Forelimb muscle (tissue), 1 donor: ENCODE data around the gene LMO7. TPM values are rescaled to one million over a fixed set of nuclear protein-coding genes. Genes with fewer than 3 reads are reported as not detected.

Experiments
- DNase-seq: peaks from one replicate; pipeline ENCODE4 v3.0.0-alpha.2; 2013; ENCODE audit warnings: low read depth
- polyA plus RNA-seq: library from polyadenylated mRNA; unstranded; fragments of 120-200 nt; gene quantifications from one replicate; pipeline ENCODE4 v1.2.1, GENCODE V29; 2013; ENCODE audit not compliant: insufficient read length

The LMO7 gene
- polyA plus RNA-seq, 1 donor = 159 TPM

DNA sequence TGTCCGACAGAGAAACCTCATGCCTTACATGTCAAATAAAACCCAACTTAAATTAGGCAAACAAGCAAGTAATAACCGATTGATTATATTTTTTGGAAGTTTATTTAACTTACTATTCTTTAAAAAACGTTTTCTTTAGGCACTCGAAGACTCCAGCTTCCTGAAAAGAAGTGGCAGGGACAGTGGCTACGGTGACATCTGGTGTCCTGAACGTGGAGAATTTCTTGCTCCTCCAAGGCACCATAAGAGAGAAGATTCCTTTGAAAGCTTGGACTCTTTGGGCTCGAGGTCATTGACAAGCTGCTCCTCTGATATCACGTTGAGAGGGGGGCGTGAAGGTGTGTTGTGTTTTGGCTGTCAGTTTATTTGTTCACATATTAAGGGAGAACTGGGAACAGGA lies 164.4 kb downstream of the LMO7 start:
- no peak for DNase-seq

DNA sequence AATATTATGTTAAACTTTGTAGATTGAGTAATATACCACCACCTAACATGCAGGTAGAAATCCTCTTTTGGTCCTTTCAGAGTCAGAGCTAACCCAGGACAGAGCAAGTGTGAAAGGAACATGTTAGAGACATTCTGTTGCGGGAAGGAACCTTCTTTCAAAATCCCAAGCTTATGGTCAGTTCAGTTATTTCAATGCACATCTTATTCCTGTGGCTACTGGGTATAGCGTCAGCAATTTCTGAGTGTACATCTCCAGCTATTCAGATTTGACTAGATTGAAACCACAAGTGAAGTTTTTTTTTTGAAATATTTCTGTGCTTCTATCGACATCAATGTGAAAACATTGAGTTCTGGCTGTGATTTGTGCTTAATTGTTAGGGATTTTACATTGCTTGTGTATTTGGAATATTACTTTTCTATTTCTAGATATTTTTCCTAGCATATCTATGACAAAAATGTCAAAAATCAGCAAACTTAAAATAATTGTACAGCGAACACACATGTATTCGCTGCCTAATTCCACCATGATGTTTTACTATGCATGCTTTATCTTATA lies 165.3 kb downstream of the LMO7 start:
- no peak for DNase-seq

DNA sequence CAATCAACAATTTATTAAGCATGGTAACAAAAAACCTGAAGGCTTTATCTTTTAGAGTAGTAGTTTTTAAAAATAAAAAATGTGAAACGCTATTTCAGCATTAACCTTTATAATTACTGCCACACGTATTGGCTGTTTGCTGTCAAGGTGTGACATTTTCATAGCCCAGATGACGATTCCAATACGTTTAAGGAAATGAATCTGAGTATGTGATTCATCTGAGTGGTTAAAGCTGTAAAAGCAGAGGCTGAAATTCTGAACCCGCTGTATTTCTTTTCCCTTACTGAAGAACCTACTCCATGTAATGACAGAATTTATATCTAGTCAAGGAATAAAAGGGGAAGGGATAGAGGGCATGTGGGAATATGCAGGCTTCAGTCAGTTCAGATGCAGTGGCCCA lies 166.0 kb downstream of the LMO7 start:
- DNase-seq = no peak

DNA sequence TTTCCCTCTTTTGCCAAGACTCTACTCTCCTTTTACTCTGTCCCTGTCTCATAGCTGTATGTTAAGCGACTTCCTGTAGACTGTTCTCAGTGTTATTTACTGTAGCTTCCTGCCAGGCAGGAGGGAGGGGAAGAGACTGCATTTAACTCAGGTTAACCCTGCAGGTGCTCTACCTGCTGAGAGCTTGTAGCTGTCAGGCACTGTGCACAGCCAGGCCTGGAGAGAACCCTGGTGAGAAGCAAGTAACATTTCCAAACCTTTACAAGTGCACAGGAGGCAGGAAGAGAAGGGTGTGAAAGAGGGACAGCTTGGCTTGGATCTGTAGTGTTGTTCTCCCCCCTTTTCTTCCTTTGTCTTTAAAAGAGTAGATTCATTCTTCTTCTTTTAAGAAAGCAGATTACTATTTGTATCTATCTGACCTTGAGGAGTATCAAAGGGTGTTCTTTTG lies 167.1 kb downstream of the LMO7 start:
- no peak for DNase-seq

DNA sequence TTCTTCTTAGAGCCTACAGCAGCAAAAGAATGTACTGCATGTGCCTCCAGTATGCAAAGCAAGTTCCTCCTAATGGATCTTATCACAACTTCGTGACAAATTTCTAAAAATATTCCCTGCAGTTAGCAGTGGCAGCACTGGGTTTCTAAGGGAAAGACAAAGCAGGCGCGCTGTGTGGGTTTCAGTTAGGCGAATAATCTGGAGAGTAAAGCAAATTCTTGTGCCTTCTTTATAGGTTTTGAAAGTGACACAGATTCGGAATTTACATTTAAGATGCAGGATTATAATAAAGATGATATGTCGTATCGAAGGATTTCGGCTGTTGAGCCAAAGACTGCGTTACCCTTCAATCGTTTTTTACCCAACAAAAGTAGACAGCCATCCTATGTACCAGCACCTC lies 167.9 kb downstream of the LMO7 start:
- no peak for DNase-seq

DNA sequence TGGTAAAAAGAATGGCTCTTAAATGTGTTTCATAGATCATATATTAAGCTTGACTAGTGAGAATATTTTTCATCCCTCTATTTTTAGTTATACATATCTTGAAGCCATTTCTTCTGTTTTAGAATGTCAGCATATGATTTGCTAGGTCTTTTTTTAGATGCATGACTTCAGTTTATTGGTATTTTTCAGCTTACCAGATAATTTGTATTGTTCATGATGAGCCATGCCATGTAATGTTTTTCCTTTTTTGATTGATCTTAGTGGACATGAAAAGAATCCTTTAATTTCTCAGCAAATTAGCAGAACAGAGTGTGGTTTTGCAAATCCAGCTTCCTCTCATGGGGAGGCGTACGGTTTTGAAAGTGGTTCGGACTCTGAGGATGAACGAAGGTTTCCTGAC lies 168.5 kb downstream of the LMO7 start:
- DNase-seq = no peak

DNA sequence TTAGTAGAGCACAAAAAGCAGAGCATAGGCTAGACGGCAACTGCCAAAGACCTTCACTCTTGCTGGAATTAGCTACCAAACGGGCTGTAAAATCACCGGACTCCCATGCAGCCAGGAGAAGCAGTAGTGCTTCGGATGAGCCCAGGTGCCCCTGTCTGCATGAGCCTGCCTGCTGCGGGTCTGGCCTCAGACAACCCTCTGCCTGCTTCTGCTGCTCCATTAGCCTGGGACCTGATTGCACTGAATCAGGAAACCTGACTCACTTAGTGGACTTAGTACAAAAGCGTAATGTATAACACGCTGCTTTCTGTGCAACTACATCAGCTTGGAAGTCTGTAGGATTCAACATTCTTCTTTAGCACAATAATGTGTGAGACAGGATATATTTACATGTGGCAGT lies 170.0 kb downstream of the LMO7 start:
- no peak for DNase-seq

DNA sequence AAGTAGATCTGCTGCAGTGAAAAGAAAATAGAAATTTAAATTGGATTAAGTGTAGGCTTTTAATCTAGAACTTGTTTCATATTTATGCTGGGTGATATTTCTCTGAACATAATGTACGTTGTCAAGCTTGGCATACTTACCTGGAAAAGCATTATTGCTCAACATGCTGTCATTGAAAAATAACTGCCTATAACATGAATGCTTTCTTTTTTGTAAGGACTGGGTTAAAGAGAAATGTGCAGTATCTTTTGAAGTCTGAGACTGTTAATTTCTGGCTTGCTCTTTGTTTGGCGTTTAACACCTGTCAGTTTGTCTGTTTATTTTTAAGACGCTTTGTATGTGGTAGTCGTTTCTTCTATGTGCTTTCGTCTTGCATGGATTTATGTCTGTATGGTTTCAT lies 175.2 kb downstream of the LMO7 start:
- no peak for DNase-seq

DNA sequence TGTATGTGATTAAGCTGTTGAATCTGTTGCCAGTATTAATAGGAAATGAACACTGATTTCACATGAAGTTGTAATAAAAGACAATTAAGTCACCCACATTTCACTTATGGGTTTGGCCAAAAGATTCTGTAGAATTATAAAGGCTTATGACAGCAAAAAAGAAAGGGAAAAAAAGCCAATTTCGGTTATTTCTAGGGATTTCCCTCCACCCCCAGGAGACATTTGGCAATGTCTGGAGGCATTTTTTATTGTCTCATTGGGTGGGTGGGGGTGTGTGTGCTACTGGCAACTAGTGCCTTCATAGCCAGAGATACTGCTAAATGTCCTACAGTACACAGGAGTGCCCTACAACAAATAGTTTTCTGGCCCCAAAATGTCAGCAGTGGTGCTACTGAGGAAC lies 175.7 kb downstream of the LMO7 start:
- no peak for DNase-seq

DNA sequence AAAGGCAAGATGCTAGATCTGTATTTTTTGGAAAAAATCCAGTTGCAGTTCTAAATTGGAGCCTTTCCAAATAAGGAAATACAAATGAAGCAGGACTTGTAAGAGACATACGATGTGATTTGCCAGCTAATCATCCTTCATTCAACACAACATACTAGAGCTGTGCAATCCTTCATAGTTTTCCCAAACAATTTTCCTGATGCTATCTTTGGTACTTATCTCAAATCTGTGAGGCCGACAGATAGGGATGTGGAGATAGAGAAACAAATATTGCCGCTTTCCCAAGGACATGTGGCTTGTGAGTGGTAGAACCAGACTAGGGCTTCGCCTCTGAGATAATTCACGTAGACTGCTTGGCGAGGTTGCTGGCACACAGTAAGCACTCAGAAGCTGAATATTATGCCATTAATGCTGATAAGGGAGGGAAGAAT lies 176.6 kb downstream of the LMO7 start:
- DNase-seq = no peak

DNA sequence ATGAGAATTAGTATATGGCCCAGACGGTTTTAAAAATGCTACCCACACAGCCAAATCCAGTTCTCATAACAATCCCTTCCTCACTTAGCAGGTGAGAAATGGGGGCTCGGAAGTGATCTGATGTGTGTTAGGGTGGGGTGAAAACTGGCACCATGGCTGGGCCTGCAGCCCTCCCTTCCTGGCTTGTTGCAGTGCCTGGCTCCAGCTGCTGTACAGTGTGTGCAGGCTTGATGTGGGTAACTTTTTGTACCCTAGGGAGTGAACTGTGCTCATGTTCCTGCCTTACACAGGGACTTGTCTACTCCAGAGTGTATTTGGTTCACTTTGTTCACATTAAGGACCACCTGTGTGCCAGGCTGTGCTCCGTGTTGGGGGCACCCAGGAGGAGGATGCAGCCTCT lies 177.2 kb downstream of the LMO7 start:
- DNase-seq = no peak

DNA sequence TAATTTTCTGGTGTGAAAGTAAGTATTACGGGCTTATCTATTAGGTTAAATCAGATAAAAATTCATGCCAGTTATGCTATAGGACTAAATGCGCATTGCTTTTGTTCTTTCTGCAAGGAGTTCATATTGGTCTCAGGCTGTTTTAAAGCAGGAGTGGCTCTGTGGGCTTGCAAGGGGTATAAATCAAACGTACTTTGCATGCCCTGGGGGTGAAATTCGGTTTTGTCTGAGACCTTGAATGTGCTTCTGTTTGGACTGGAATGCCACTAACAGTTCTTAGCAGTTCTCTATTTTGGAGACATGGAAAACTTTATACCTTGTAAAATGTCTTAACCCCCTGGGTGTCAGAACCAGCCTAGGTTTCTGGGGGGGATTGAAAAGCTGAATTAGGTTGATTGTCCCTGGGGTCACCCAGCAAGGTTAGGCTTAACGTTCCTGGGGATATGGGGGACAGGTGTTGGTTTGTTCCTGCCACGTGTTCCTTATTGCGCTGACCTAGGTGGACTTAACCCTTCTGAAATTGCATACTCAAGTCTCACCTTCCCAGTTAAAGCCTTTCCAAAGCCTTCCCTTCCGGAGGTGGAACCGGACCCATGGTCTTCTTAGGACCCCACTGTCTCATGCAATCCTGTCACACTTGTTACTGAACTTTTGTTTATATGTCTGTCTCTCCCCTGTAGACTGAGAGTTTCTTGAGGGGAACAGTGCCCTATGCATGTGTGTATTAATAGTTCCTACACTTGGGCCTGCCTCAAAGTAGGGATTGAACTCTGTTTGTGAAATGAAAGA lies 182.2 kb downstream of the LMO7 start:
- DNase-seq = no peak

DNA sequence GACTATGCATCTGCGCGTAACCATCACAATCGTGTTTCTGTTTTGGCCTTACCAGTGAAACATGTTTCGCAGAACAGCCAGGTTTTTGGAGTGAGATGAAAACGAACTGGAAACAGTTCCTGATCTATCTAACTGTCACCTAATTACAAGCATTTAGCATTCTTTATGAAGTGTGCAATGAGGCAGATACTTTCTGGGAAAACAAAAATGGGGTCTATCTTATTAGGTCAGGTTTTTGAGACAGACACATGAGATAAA lies 182.8 kb downstream of the LMO7 start:
- no peak for DNase-seq

DNA sequence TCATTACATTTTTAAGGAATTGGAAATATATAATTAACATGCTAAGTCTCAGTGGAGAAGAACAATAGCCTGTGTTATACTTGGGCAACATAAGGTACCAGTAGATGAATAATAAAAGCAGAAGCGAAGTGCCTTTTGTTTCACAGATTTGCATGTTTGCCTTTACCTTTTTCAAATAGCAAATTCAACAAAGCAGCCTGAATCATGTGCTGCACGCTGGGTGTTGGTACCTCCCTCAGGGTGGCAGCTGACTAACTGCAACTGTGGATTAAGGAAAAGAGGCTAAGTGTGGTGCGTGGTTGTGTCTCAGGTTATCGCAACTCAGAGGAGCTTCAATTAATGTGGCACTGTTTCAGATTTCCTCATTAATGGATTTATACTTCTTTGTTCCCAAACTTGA lies 189.0 kb downstream of the LMO7 start:
- DNase-seq = no peak

DNA sequence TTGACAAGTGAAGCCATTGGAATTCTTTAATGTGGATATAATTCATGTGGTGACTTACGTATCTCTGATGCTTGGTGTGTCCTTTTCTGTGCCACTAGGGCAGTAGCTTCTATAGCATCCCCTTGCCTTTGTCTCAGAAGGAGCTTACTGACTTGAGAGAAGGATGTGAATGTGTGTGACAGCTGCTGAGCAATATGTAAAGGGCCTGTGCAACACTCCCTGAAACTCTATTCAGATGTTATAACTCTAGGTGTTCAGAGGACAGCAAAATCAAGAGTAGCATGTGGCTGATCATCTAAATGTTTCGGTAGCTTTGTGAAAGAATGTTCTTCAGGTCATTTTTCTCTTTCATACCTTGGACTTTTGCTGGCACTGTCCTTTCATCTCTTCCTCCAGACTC lies 189.5 kb downstream of the LMO7 start:
- no peak for DNase-seq

DNA sequence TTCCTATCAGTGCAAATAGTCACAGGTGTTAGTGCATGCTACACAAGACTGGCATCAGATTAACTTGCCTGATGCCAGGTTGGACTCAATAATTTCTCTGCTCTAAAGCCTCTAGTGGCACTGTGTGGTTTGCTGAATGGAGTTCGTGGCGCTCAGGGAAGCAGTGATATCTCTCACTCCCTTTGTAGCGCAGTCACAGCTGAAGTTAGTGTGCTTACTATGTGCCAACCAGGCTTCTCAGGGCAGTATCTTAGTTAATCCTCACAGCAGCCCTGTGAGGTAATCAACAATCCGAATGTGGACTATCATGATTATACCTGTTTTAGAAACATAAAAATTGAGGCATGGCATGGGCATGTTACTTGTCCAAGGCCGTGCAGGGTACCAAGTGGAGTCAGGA lies 190.3 kb downstream of the LMO7 start:
- no peak for DNase-seq

DNA sequence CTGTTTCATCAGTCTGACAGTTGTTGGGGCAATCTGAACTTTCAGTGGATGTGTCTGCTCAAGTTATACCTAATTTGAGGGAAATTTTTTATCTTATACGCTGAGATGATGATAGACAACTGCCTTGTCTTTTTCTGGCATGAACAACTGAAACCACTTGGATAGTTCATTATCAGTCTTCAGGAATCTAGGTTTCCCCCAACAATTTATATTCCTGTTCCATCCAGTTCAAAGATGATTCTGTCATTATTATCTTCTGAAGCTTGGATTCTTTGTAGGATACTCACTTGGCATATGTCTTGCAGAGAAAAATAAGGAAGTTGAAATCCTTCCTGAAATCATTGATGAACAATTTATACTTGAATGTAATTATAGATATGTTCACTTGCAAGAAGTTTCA lies 193.7 kb downstream of the LMO7 start:
- DNase-seq = no peak

DNA sequence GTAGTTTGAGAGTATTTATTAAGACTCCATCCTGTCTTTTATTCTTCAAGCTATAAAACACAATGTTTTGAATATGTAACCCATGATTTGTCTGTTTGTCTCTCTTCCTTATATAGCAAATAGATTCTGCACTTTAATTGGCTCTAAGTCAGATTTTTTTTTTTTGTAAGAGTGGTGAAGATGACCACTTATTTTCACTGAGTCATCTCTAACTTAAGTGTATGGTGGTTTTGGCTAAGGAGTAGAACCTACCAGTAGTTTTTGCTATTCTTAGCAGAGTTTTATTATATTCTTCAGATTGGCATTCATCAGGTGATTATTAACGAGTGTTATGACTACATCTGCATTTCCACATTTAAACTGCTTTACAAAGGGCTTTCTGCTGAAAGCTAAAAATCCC lies 194.7 kb downstream of the LMO7 start:
- no peak for DNase-seq

DNA sequence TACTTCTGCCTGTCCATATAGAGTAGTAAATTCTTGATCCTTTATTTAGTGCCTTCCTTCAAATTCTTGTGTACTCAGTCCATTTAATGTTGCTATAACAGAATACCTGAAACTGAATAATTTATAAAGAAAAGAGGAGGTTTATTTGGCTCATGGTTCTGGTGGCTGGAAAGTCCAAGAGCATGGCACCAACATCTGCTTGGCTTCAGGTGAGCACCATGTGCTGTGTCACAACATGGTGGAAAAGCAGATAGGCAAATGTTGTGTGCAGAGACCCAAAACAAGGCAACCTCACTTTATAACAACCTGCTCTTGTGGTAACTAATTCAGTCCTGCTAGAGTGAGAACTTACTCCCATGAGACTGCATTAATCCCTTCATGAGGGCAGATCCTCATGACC lies 195.3 kb downstream of the LMO7 start:
- DNase-seq = no peak

DNA sequence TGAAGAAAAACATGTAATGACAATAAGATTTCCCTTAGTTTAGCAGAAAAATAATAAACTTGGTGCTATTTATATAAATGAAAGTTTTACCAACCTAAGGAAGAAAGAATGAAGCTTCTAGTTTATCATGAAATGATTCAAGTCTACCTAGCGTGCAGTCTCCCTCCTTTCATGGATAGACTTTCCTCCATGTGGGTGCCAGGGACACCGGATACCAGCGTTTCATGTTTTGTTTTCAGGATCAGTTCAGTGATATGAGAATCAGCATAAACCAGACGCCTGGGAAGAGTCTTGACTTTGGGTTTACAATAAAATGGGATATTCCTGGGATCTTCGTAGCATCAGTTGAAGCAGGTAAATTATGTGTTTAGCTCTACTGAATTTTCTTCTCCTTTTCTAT lies 196.7 kb downstream of the LMO7 start:
- no peak for DNase-seq

DNA sequence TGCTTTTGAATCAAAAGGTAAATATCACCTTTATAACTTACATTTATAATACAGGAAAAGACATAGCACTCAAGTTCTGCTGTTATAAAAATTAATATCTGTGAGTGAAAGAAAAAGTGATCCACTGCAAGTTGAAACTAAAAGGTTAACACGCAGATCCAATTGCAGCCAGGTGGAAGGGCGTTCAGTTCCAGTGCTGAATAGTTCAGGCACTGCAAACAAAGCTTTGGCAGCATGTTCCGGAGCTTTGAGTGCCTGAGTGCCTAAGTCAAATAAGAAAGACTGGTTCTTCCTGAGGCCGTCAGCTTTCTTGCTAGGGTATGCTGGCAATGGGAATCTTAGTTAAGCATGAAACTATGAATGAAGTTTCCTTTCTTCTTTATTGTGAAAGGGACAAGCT lies 200.3 kb downstream of the LMO7 start:
- no peak for DNase-seq

DNA sequence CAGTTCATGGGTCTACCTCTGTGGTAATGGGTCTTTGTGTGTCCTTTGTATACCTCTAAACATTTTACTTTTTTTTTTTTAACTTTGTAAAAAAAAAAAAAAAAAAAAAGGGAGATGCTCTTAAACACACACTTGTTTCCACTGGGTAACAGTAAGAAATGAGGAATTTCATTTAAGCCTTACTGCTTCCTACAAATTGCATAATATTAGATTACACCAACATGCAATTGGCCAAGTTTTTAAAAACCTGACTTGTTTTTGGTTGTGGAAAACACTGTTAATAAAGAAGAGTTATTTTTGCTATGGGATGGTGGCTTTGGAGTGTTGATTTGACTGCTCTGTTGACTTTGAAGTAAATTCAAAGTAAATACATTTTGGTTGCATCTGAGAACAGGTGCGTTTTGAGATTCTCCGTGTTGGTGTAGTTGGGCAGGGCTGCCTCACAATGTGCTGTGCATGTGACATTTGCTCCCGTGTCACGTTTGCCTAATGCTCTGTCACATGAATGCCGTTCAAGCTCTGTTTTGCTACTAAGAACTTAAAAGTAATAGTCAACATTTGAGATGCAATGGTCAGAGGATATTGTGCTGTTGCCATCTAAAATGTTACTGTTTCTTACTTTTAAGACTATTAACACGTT lies 202.4 kb downstream of the LMO7 start:
- no peak for DNase-seq

DNA sequence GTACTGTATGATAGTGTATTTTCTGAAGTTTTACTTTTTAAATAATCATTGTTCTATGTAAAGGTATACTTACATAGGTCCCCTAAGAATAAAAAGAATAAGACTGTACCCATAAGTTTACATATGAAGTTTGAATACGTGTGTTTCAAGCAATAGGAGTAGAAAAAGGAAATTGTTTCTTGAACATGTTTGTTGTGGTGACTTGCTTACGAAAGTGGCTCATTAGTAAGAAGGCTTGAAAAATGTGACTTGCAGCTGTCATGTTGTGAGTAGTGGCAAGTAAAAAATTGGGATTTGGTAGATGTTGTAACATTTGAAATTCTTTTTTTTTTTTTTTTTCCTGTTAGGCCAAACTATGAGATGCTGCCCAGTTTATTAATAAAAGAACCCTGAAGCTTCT lies 203.3 kb downstream of the LMO7 start:
- no peak for DNase-seq

DNA sequence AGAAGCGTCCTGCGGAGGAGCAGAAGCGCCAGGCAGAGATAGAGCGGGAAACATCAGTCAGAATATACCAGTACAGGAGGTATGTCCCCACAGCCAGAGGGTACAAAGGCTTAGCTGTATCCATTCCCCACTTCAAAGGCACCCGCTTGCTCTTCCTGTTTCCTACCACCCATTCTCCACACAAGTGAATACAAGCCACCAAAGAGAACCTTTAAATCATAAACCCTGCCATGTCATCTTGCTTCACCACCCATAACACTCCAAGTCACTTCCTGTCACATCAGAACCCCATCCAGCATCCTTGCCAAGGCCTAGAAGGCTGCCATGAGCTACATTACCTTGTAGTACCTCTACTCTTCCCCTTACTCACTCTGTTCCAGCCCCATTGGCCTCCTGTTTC lies 205.8 kb downstream of the LMO7 start:
- DNase-seq = no peak
